Gastrocnemius medialis (tissue), 4 donors: Measurements from ENCODE around the gene HK1.

ENCODE experiments used
- CTCF ChIP-seq, 5 experiments: fragments of 450-650 bp in 3 of 5; fragments of 200-600 bp in 2 of 5; sonication (generic) in 2 of 5; IDR thresholded peaks in 4 of 5; conservative IDR thresholded peaks in 1 of 5; 1 replicate in 4 of 5; 2 replicates in 1 of 5; pipeline ENCODE4 v1.5.1; 2016 to 2019; ENCODE audit warnings: antibody characterized with exemption in 5 of 5, mild to moderate bottlenecking in 3 of 5, moderate library complexity in 3 of 5
- POLR2A ChIP-seq, 2 donors: fragments of 450-650 bp; IDR thresholded peaks; one replicate each; pipeline ENCODE4 v1.6.1; 2017; ENCODE audit warnings: antibody characterized with exemption in 2 of 2, mild to moderate bottlenecking in 2 of 2, moderate library complexity in 2 of 2

GRCh38 chr10:69363666-69364065, 85.4 kb downstream of the HK1 start:
- TF ChIP-seq POLR2A (IDR thresholded peaks at IDR 0.05) (no peak), CTCF (IDR thresholded peaks at IDR 0.05 in 4 of 5, conservative IDR thresholded peaks at IDR 0.05 in 1 of 5) (no peak)
